Trophoblast cell (in vitro differentiated cells and primary cell): ENCODE measurements around the gene GLIS1.
A peak's percentile ranks its signal among the peaks of the same experiment; 100 is the strongest.

Experiments
- DNase-seq, 2 donors: peaks; one replicate each; pipeline ENCODE4 v3.0.0-alpha.2; 2016
- H2AFZ ChIP-seq: 2 replicates; pipeline ENCODE4 v1.6.1; 2013; ENCODE audit warnings: low read length, moderate library complexity, mild to moderate bottlenecking; ENCODE audit not compliant: insufficient read depth, poor library complexity
- H2AK5ac ChIP-seq: 2 replicates; pipeline ENCODE4 v1.6.1; 2013; ENCODE audit warnings: mild to moderate bottlenecking, low read length
- H2BK120ac ChIP-seq: 2 replicates; pipeline ENCODE4 v1.6.1; 2013; ENCODE audit warnings: low read length, mild to moderate bottlenecking, moderate library complexity; ENCODE audit not compliant: insufficient read depth, poor library complexity
- H2BK12ac ChIP-seq: 2 replicates; pipeline ENCODE4 v1.6.1; 2013; ENCODE audit warnings: mild to moderate bottlenecking, low read length, moderate library complexity
- H2BK5ac ChIP-seq: 2 replicates; pipeline ENCODE4 v1.6.1; 2013; ENCODE audit warnings: low read length, low read depth, moderate library complexity, mild to moderate bottlenecking; ENCODE audit not compliant: poor library complexity
- H3K14ac ChIP-seq: 2 replicates; pipeline ENCODE4 v1.6.1; 2013; ENCODE audit warnings: mild to moderate bottlenecking, low read length
- H3K18ac ChIP-seq: 2 replicates; pipeline ENCODE4 v1.6.1; 2013; ENCODE audit warnings: mild to moderate bottlenecking, low read length
- H3K23ac ChIP-seq: 2 replicates; pipeline ENCODE4 v1.6.1; 2013; ENCODE audit warnings: low read length
- H3K27ac ChIP-seq: 2 replicates; pipeline ENCODE4 v1.5.1; 2013; ENCODE audit warnings: low read depth, mild to moderate bottlenecking, inconsistent platforms, low read length, moderate library complexity
- H3K27me3 ChIP-seq: 2 replicates; pipeline ENCODE4 v1.6.1; 2013; ENCODE audit warnings: inconsistent platforms, mild to moderate bottlenecking, low read length, moderate library complexity; ENCODE audit not compliant: insufficient read depth
- H3K36me3 ChIP-seq, 2 experiments: 1 replicate in 1 of 2; 2 replicates in 1 of 2; pipeline ENCODE4 v1.6.1; 2013; ENCODE audit warnings: low read length in 2 of 2, mild to moderate bottlenecking in 2 of 2, moderate library complexity in 1 of 2; ENCODE audit not compliant: insufficient read depth in 2 of 2, control insufficient read depth in 1 of 2
- H3K4ac ChIP-seq: 2 replicates; pipeline ENCODE4 v1.6.1; 2013; ENCODE audit warnings: low read depth, mild to moderate bottlenecking, low read length, moderate library complexity
- H3K4me1 ChIP-seq, 2 experiments: 1 replicate in 1 of 2; 2 replicates in 1 of 2; pipeline ENCODE4 v1.6.1; 2013; ENCODE audit warnings: low read length in 2 of 2, mild to moderate bottlenecking in 2 of 2, moderate library complexity in 1 of 2; ENCODE audit not compliant: insufficient read depth in 2 of 2, control insufficient read depth in 1 of 2
- H3K4me2 ChIP-seq: 2 replicates; pipeline ENCODE4 v1.6.1; 2013; ENCODE audit warnings: inconsistent platforms, mild to moderate bottlenecking, low read length, moderate library complexity
- H3K4me3 ChIP-seq: 2 replicates; pipeline ENCODE4 v1.5.1; 2013; ENCODE audit warnings: mild to moderate bottlenecking, low read depth, low read length, inconsistent platforms
- H3K79me1 ChIP-seq: one replicate; pipeline ENCODE4 v1.6.1; 2013; ENCODE audit warnings: low read length
- H3K79me2 ChIP-seq: 2 replicates; pipeline ENCODE4 v1.6.1; 2013; ENCODE audit warnings: low read length, mild to moderate bottlenecking; ENCODE audit not compliant: control insufficient read depth, insufficient read depth, poor library complexity
- H3K9ac ChIP-seq: 2 replicates; pipeline ENCODE4 v1.6.1; 2013; ENCODE audit warnings: mild to moderate bottlenecking, low read length
- H3K9me3 ChIP-seq: 2 replicates; pipeline ENCODE4 v1.6.1; 2013; ENCODE audit warnings: low read depth, mild to moderate bottlenecking, control low read depth, inconsistent platforms, low read length; ENCODE audit not compliant: insufficient read depth
- H4K12ac ChIP-seq: 2 replicates; pipeline ENCODE4 v1.6.1; 2013; ENCODE audit warnings: low read depth, mild to moderate bottlenecking, low read length, moderate library complexity
- H4K8ac ChIP-seq: 2 replicates; pipeline ENCODE4 v1.6.1; 2013; ENCODE audit warnings: low read depth, mild to moderate bottlenecking, low read length, moderate library complexity
- H4K91ac ChIP-seq: one replicate; pipeline ENCODE4 v1.6.1; 2013; ENCODE audit warnings: low read depth, mild to moderate bottlenecking, low read length, moderate library complexity
- WGBS: extraction: QIAGEN DNeasy Blood & Tissue Kit; methylation state at CpG from one replicate; pipeline ENCODE4 v1.1.7; 2013; ENCODE audit warnings: missing lambda C conversion rate; ENCODE audit not compliant: insufficient read length, insufficient coverage; ENCODE audit errors: extremely low coverage; 5-methylcytosine and 5-hydroxymethylcytosine counted together

Gene GLIS1

GRCh38 chr1:53529555-53529954 lies 209.4 kb downstream of the GLIS1 start:
- Histone ChIP-seq H3K79me2 (no peaks in the 10 kb centered on the region), H3K4me1 (peaks cover 3 to 8% of the 10 kb centered on the region in 2 experiments), H3K36me3 (no peaks in the 10 kb centered on the region), H3K4ac (no peak overlapping the region), H4K8ac (no peak overlapping the region), H3K14ac (no peak overlapping the region), H3K27ac (no peak overlapping the region), H3K9me3 (no peaks in the 10 kb centered on the region), H3K79me1 (no peaks in the 10 kb centered on the region), H3K4me2 (no peak overlapping the region), H3K23ac (no peak overlapping the region), H3K9ac (no peak overlapping the region), H2AK5ac (no peak overlapping the region), H3K18ac (no peak overlapping the region), H2BK12ac (no peak overlapping the region), H3K4me3 (no peak overlapping the region), H2BK5ac (no peak overlapping the region), H2BK120ac (no peak overlapping the region), H4K12ac (no peak overlapping the region), H3K27me3 (no peaks in the 10 kb centered on the region), H2AFZ (no peak overlapping the region), H4K91ac (no peak overlapping the region)
- no peak for DNase-seq
- no CpG with 5 or more reads among the region's 14 CpGs for WGBS

- Histone ChIP-seq H2AK5ac (no peak overlapping the region), H3K9me3 (no peaks in the 10 kb centered on the region), H3K9ac (no peak overlapping the region), H2AFZ (no peak overlapping the region), H3K27ac (no peak overlapping the region), H3K18ac (no peak overlapping the region), H3K27me3 (no peaks in the 10 kb centered on the region), H4K12ac (no peak overlapping the region), H3K4ac (no peak overlapping the region), H2BK12ac (no peak overlapping the region), H3K79me2 (no peaks in the 10 kb centered on the region), H3K14ac (no peak overlapping the region), H3K36me3 (no peaks in the 10 kb centered on the region), H4K91ac (no peak overlapping the region), H3K23ac (no peak overlapping the region), H3K79me1 (no peaks in the 10 kb centered on the region), H2BK5ac (no peak overlapping the region), H2BK120ac (no peak overlapping the region), H3K4me1 (no peaks in the 10 kb centered on the region), H3K4me2 (no peak overlapping the region), H3K4me3 (no peak overlapping the region), H4K8ac (no peak overlapping the region)
- DNase-seq: no peak
- no CpG with 5 or more reads among the region's 7 CpGs for WGBS
These were observed 211.6 kb downstream of the GLIS1 start for GRCh38 chr1:53527368-53527767.

- Histone ChIP-seq H2BK5ac (no peak overlapping the region), H3K4me2 (no peak overlapping the region), H2AFZ (no peak overlapping the region), H3K27me3 (no peaks in the 10 kb centered on the region), H4K12ac (no peak overlapping the region), H3K18ac (no peak overlapping the region), H2BK12ac (no peak overlapping the region), H3K4me1 (no peaks in the 10 kb centered on the region), H3K79me2 (no peaks in the 10 kb centered on the region), H2AK5ac (no peak overlapping the region), H3K4me3 (no peak overlapping the region), H3K9ac (no peak overlapping the region), H3K79me1 (no peaks in the 10 kb centered on the region), H3K36me3 (no peaks in the 10 kb centered on the region), H3K4ac (no peak overlapping the region), H3K9me3 (no peaks in the 10 kb centered on the region), H2BK120ac (no peak overlapping the region), H3K23ac (no peak overlapping the region), H3K14ac (no peak overlapping the region), H4K8ac (no peak overlapping the region), H4K91ac (no peak overlapping the region), H3K27ac (no peak overlapping the region)
- no CpG with 5 or more reads among the region's 29 CpGs for WGBS
- DNase-seq: no peak
These were observed 212.4 kb downstream of the GLIS1 start for GRCh38 chr1:53526451-53527101.

GRCh38 chr1:53525595-53525994 lies 213.4 kb downstream of the GLIS1 start:
- H3K14ac ChIP-seq: no peak overlapping the region
- no peak overlapping the region for H4K12ac ChIP-seq
- no peak overlapping the region for H4K91ac ChIP-seq
- no peaks in the 10 kb centered on the region for H3K36me3 ChIP-seq
- H2AK5ac ChIP-seq: no peak overlapping the region
- H3K9ac ChIP-seq: no peak overlapping the region
- no peaks in the 10 kb centered on the region for H3K79me2 ChIP-seq
- no peak overlapping the region for H4K8ac ChIP-seq
- H3K9me3 ChIP-seq: no peaks in the 10 kb centered on the region
- no peak overlapping the region for H2AFZ ChIP-seq
- H3K23ac ChIP-seq: no peak overlapping the region
- no CpG with 5 or more reads among the region's 11 CpGs for WGBS
- no peak overlapping the region for H3K27ac ChIP-seq
- H2BK5ac ChIP-seq: no peak overlapping the region
- H3K4me3 ChIP-seq: peak overlapping the region; percentile 39
- no peaks in the 10 kb centered on the region for H3K79me1 ChIP-seq
- no peak overlapping the region for H2BK120ac ChIP-seq
- H3K18ac ChIP-seq: no peak overlapping the region
- H3K4me1 ChIP-seq: no peaks in the 10 kb centered on the region
- no peak for DNase-seq
- no peak overlapping the region for H3K4ac ChIP-seq
- H3K27me3 ChIP-seq: no peaks in the 10 kb centered on the region
- H2BK12ac ChIP-seq: no peak overlapping the region
- no peak overlapping the region for H3K4me2 ChIP-seq
